ENCODE data around the gene TRIM40.

The TRIM40 gene

DNA sequence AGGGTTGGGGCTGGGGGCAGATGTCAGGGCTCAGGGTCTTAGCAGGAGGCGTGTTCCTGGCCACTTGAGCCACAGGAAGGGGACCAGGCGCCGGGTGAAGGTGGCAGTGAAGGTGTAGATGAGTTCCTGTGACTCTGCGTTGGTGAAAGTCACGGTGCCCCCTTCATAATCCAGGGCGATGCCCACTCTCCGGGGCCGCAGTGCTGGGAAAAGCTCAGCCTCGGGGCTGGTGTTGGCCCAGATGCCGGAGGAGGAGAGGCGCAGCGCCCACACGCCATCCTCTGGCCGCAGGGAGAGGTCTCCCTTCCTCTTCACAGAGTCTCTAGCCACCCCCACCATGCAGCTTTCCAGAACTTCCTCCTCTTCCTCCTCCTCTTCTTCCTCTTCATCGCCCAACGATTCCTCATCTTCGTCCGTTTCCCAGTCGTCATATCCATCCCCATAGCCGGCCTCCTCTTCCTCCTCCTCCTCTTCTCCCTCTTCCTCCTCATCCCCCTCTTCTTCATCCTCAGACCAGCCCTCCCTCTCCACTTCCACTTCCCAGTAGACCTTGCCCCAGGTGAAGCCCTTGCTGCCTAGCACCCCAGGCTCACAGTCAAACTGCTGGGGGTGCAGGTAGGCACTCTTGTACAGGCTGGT, 50.0 kb downstream of the TRIM40 start:
- DNase-seq, result no peak
- in situ Hi-C loops (cut with MboI; ENCODE audit: low pct_unique_long_range_greater_than_20kb, low sequenced_read_pairs), result no loop called here

DNA sequence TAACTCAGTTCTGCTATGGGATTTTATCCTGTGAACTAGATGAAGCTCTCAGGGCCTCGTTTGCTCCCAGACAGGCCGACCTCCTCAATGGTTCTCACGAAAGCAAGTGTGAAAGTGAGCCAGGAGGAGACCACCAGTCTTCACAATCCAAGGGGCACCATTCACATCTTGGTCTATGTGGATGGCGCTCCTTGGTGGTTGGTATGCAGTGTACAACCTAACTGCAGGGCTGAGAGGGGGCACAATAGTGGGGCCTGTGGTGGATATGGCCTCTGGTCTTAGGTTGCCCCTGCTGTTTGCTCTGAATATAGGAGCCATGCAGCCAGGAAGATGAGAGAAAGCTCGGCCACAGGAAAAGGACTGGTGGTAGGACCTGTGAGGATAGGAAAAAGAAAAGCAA, 52.6 kb downstream of the TRIM40 start:
- in situ Hi-C loops (cut with MboI; ENCODE audit: low pct_unique_long_range_greater_than_20kb, low sequenced_read_pairs), result no loop called here
- no peak for DNase-seq

- no peak for DNase-seq
- in situ Hi-C loops (cut with MboI; ENCODE audit: low pct_unique_long_range_greater_than_20kb, low sequenced_read_pairs), result no loop called here
Observed at GRCh38 chr6:30192076-30192475, 56.1 kb downstream of the TRIM40 start.

GRCh38 chr6:30194797-30195690, 59.1 kb downstream of the TRIM40 start:
- no peak for DNase-seq
- in situ Hi-C loops (cut with MboI; ENCODE audit: low pct_unique_long_range_greater_than_20kb, low sequenced_read_pairs), result no loop called here

DNA sequence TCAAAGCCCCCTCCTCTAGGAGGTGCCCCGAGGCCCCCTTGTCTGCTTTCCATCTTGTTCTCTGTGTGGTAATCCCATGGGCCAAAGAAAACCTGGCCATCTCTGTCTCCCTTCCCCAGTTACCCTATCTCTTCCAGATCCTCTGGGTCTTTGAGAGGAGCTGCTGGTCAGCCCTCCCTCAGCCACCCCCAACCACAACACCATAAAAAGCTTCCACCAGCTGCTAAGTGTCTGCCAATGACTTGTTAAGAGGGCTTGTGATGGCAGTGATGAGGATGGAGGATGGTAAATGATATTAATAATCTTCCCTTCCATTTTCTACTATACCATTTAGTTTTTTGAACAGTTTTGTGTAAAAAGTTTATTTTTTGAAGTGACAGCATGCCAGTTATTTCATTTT, 60.0 kb downstream of the TRIM40 start:
- in situ Hi-C loops (cut with MboI; ENCODE audit: low pct_unique_long_range_greater_than_20kb, low sequenced_read_pairs), result no loop called here
- DNase-seq, result no peak

- no peak for DNase-seq
- in situ Hi-C loops (cut with MboI; ENCODE audit: low pct_unique_long_range_greater_than_20kb, low sequenced_read_pairs), result no loop called here
Observed at GRCh38 chr6:30196376-30196775, 60.4 kb downstream of the TRIM40 start.
